HG03432 (cell line): Measurements from ENCODE around the gene RGL2.
"Not testable (repeated sequence)": the region's sequence is repeated elsewhere in the genome, so short reads cannot be mapped to it uniquely, and the experiment has no call there.

Source experiments
- ATAC-seq: cut with Tn5 transposase; IDR thresholded peaks from one replicate; pipeline ENCODE4 v1.9.1; 2021; ENCODE audit warnings: mild to moderate bottlenecking, moderate library complexity; ENCODE audit not compliant: unreplicated experiment

The RGL2 gene

GRCh38 chr6:33298773-33299236, at the start of gene RGL2:
TSS of gene RGL2 (minus strand) at chr6:33298942. CDS start at chr6:33298610, 332 bp downstream.
- ATAC-seq: peak; percentile 28

- no peak for ATAC-seq
Observed at GRCh38 chr6:33347816-33348215, 49.1 kb upstream of the RGL2 start.

- not testable (repeated sequence) for ATAC-seq
Observed at GRCh38 chr6:33346972-33347371, 48.2 kb upstream of the RGL2 start.

- no peak for ATAC-seq
Observed at GRCh38 chr6:33344701-33345697, 46.3 kb upstream of the RGL2 start.

GRCh38 chr6:33343953-33344611, 45.3 kb upstream of the RGL2 start:
- ATAC-seq: no peak

- ATAC-seq: not testable (repeated sequence)
Observed at GRCh38 chr6:33343606-33343952, 44.8 kb upstream of the RGL2 start.

GRCh38 chr6:33339193-33339592, 40.5 kb upstream of the RGL2 start:
- ATAC-seq: no peak

GRCh38 chr6:33336495-33336894, 37.8 kb upstream of the RGL2 start:
- no peak for ATAC-seq

- ATAC-seq: no peak
Observed at GRCh38 chr6:33335916-33336315, 37.2 kb upstream of the RGL2 start.

- ATAC-seq: no peak
Observed at GRCh38 chr6:33333666-33334065, 34.9 kb upstream of the RGL2 start.

GRCh38 chr6:33330736-33331135, 32.0 kb upstream of the RGL2 start:
- no peak for ATAC-seq

- ATAC-seq: no peak
Observed at GRCh38 chr6:33329058-33329457, 30.3 kb upstream of the RGL2 start.

- ATAC-seq: no peak
Observed at GRCh38 chr6:33324125-33324524, 25.4 kb upstream of the RGL2 start.

GRCh38 chr6:33323623-33323948, 24.8 kb upstream of the RGL2 start:
- ATAC-seq: no peak

- no peak for ATAC-seq
Observed at GRCh38 chr6:33321227-33321626, 22.5 kb upstream of the RGL2 start.

GRCh38 chr6:33320315-33321181, 21.8 kb upstream of the RGL2 start:
- ATAC-seq: no peak

- ATAC-seq: no peak
Observed at GRCh38 chr6:33319939-33320314, 21.2 kb upstream of the RGL2 start.

- no peak for ATAC-seq
Observed at GRCh38 chr6:33318426-33319073, 19.8 kb upstream of the RGL2 start.

- ATAC-seq: peak; percentile 50
Observed at GRCh38 chr6:33317669-33318425, 19.1 kb upstream of the RGL2 start, which contains the start of gene ZBTB22. TSS of gene ZBTB22 (minus strand) at chr6:33317744. CDS start at chr6:33316916, 828 bp downstream.

GRCh38 chr6:33317419-33317668, 18.6 kb upstream of the RGL2 start:
- no peak for ATAC-seq
